Endodermal cell (in vitro differentiated cells): ENCODE data around the gene CD164. TPM values are rescaled to one million over a fixed set of nuclear protein-coding genes. Genes with fewer than 3 reads are reported as not detected.

Experiments
- DNase-seq: peaks from one replicate; pipeline ENCODE4 v3.0.0-alpha.2; 2017
- H3K27ac ChIP-seq: 2 replicates; pipeline ENCODE4 v1.5.1; 2013; ENCODE audit warnings: mild to moderate bottlenecking, low read depth, low read length, moderate library complexity
- H3K27me3 ChIP-seq: 2 replicates; pipeline ENCODE4 v1.6.1; 2013; ENCODE audit warnings: mild to moderate bottlenecking, low read length, moderate library complexity; ENCODE audit not compliant: insufficient read depth, control insufficient read depth, poor library complexity, severe bottlenecking
- H3K36me3 ChIP-seq: 2 replicates; pipeline ENCODE4 v1.7.0; 2013; ENCODE audit warnings: mild to moderate bottlenecking, low read length, moderate library complexity; ENCODE audit not compliant: control insufficient read depth, insufficient read depth
- H3K4me1 ChIP-seq: one replicate; pipeline ENCODE4 v1.7.0; 2013; ENCODE audit warnings: low read length; ENCODE audit not compliant: control insufficient read depth, insufficient read depth
- H3K4me3 ChIP-seq: 2 replicates; pipeline ENCODE4 v1.5.1; 2013; ENCODE audit warnings: mild to moderate bottlenecking, low read length, moderate library complexity
- H3K9ac ChIP-seq: 2 replicates; pipeline ENCODE4 v1.6.1; 2013; ENCODE audit warnings: mild to moderate bottlenecking, low read length, moderate library complexity; ENCODE audit not compliant: poor library complexity, severe bottlenecking; ENCODE audit errors: extremely low read depth
- H3K9me3 ChIP-seq: 2 replicates; pipeline ENCODE4 v1.6.1; 2013; ENCODE audit warnings: mild to moderate bottlenecking, low read length, moderate library complexity; ENCODE audit not compliant: control insufficient read depth
- H3K27ac Mint-ChIP-seq: 2 replicates; pipeline ENCODE4 v1.8.0; 2020; ENCODE audit warnings: mixed read lengths
- H3K27me3 Mint-ChIP-seq: 2 replicates; pipeline ENCODE4 v1.8.0; 2021; ENCODE audit warnings: mild to moderate bottlenecking, mixed read lengths; ENCODE audit not compliant: insufficient read depth
- H3K36me3 Mint-ChIP-seq: 2 replicates; pipeline ENCODE4 v1.8.0; 2020; ENCODE audit warnings: low read depth, mixed read lengths
- H3K4me1 Mint-ChIP-seq: 2 replicates; pipeline ENCODE4 v1.8.0; 2020; ENCODE audit warnings: mixed read lengths
- H3K4me3 Mint-ChIP-seq: 2 replicates; pipeline ENCODE4 v1.8.0; 2020; ENCODE audit warnings: mild to moderate bottlenecking, moderate library complexity, mixed read lengths
- H3K9me3 Mint-ChIP-seq: 2 replicates; pipeline ENCODE4 v1.8.0; 2020; ENCODE audit warnings: mild to moderate bottlenecking, mixed read lengths
- WGBS, 2 experiments: methylation state at CpG; one replicate each; pipeline versions ENCODE4 v1.1.5 to v1.1.7; 2013; ENCODE audit warnings: missing lambda C conversion rate in 2 of 2, mixed read lengths in 1 of 2; ENCODE audit not compliant: insufficient coverage in 1 of 2, insufficient read length in 1 of 2; 5-methylcytosine and 5-hydroxymethylcytosine counted together
- total RNA-seq, 2 donors: library from RNA; stranded (reverse); fragmentation: NEBNext Ultra II Directional in 1 of 2; extraction: Animal tissue kit (Norgen Biotek cat#: 25700) in 1 of 2; gene quantifications; 2 replicates in 1 of 2; 3 replicates in 1 of 2; pipeline ENCODE4 v1.2.1, GENCODE V29; 2021
- TF ChIP-seq, protein P1 (sequence below): fragments of 200-600 bp; sonication (generic); conservative IDR thresholded peaks from 2 replicates; pipeline ENCODE4 v1.5.0; 2021; ENCODE audit warnings: antibody characterized with exemption, mild to moderate bottlenecking

Gene CD164
- total RNA-seq, 2 donors from 2014 or later: 120 to 126 TPM

DNA sequence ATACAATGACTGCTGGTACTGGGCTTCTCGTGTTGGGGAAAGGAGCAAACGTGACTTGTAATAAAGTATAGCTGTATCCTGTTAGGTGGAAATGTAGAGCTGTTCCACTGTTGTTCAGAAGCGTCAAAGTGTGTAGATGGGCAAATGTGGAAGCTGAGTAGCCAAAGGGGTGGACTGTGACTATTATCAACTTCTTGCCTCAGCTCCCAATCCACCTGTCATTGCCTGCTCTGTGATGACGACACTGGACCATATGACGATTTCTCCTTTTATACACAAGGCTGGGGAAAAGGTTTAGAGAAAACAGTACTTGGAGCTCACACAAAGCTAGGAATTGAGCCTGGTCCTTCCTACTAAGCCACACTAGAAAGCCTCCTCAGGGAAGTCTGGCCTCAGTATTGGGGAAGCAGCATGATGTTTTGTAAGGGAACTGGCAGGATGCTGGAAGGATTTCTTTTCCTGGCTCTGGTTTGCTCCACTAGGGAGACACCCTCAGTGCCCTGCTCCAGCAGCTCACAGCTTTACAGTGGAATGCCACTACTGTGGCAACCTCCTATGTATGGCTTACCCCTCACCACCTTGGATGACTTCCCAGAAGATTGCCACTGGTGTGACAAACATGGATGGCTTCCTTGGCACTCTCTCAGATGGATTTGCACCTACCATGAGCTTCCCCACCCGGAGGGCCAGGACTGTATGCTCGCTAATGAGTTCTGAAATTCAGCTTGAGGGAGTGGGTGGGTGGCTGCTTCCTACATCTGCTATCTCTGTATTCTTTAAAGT lies 20.0 kb downstream of the CD164 start:
- Mint-ChIP-seq H3K9me3 (peaks cover 16% of the 10 kb centered on the region), H3K27ac (no peak overlapping the region), H3K27me3 (no peaks in the 10 kb centered on the region), H3K4me3 (no peak overlapping the region), H3K36me3 (peaks cover 94% of the 10 kb centered on the region), H3K4me1 (no peaks in the 10 kb centered on the region)
- no peaks in the 10 kb centered on the region for H3K27me3 ChIP-seq
- no peaks in the 10 kb centered on the region for H3K4me1 ChIP-seq
- DNase-seq: no peak
- no peak overlapping the region for H3K9ac ChIP-seq
- H3K36me3 ChIP-seq: peaks cover 67% of the 10 kb centered on the region
- no peak overlapping the region for H3K4me3 ChIP-seq
- H3K27ac ChIP-seq: no peak overlapping the region
- 92 to 93% methylated on average over 6 to 7 of the region's 7 CpGs for WGBS, 2 experiments
- peaks cover 10% of the 10 kb centered on the region for H3K9me3 ChIP-seq
- TF ChIP-seq, protein P1, sequence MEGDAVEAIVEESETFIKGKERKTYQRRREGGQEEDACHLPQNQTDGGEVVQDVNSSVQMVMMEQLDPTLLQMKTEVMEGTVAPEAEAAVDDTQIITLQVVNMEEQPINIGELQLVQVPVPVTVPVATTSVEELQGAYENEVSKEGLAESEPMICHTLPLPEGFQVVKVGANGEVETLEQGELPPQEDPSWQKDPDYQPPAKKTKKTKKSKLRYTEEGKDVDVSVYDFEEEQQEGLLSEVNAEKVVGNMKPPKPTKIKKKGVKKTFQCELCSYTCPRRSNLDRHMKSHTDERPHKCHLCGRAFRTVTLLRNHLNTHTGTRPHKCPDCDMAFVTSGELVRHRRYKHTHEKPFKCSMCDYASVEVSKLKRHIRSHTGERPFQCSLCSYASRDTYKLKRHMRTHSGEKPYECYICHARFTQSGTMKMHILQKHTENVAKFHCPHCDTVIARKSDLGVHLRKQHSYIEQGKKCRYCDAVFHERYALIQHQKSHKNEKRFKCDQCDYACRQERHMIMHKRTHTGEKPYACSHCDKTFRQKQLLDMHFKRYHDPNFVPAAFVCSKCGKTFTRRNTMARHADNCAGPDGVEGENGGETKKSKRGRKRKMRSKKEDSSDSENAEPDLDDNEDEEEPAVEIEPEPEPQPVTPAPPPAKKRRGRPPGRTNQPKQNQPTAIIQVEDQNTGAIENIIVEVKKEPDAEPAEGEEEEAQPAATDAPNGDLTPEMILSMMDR: no peak

DNA sequence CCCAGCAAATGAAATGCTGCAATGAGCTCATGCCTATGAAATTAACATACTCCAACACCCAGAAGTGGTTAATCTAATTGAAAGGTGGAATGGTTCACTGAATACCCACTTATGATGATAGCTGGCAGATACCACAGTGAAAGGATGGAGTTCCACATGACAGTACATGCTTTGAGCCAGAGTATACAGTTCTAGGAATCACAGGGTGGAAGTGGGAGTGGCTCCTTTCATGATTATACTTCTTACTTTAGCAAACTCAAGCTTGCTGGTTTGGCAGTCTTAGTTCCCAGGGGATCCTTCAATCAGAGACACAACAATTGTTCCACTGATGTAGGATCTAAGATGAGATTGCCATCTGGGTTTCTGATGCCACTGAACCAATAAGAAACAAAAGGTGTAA lies 21.5 kb downstream of the CD164 start:
- Histone ChIP-seq H3K9ac (no peak overlapping the region), H3K4me1 (no peaks in the 10 kb centered on the region), H3K4me3 (no peak overlapping the region), H3K27ac (no peak overlapping the region), H3K27me3 (no peaks in the 10 kb centered on the region), H3K36me3 (peaks cover 67% of the 10 kb centered on the region), H3K9me3 (peaks cover 25% of the 10 kb centered on the region)
- H3K4me3 Mint-ChIP-seq: no peak overlapping the region
- TF ChIP-seq, protein P1: no peak
- no peak overlapping the region for H3K27ac Mint-ChIP-seq
- DNase-seq: no peak
- H3K9me3 Mint-ChIP-seq: peaks cover 29% of the 10 kb centered on the region
- no peaks in the 10 kb centered on the region for H3K27me3 Mint-ChIP-seq
- peaks cover 94% of the 10 kb centered on the region for H3K36me3 Mint-ChIP-seq
- no peaks in the 10 kb centered on the region for H3K4me1 Mint-ChIP-seq

DNA sequence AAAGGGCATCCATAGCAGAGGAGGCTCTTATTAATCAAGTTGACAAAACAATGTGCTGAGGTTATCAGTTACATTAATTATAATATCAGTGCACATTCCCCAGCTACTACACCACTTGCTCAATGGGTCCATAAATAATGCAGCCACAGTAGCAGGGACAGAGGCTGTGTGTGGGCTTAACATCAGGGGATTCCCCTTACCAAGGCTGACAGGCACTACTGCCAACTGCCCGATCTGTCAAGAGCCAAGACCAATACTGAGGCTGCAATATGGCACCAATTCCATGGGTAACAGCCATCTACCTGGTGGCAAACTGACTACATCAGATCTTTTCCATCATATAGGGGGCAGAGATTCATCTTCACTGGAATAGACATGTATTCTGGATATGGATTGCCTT lies 22.0 kb downstream of the CD164 start:
- no peak for DNase-seq
- H3K9ac ChIP-seq: no peak overlapping the region
- no peak overlapping the region for H3K4me3 ChIP-seq
- peaks cover 31% of the 10 kb centered on the region for H3K9me3 Mint-ChIP-seq
- H3K27ac ChIP-seq: no peak overlapping the region
- peaks cover 95% of the 10 kb centered on the region for H3K36me3 Mint-ChIP-seq
- no peaks in the 10 kb centered on the region for H3K27me3 Mint-ChIP-seq
- 100% methylated on average over 1 of the region's 1 CpG for WGBS, 2 experiments
- no peaks in the 10 kb centered on the region for H3K27me3 ChIP-seq
- TF ChIP-seq, protein P1: no peak
- peaks cover 30% of the 10 kb centered on the region for H3K9me3 ChIP-seq
- H3K4me1 Mint-ChIP-seq: no peaks in the 10 kb centered on the region
- no peak overlapping the region for H3K27ac Mint-ChIP-seq
- no peak overlapping the region for H3K4me3 Mint-ChIP-seq
- no peaks in the 10 kb centered on the region for H3K4me1 ChIP-seq
- peaks cover 67% of the 10 kb centered on the region for H3K36me3 ChIP-seq
